NOMO-1 (cell line): Measurements from ENCODE around the gene DHODH.

ENCODE experiments used
- DNase-seq, 2 experiments: peaks; one replicate each; lab custom pipeline; 2025; ENCODE audit not compliant: unreplicated experiment in 2 of 2; lab: John Stamatoyannopoulos, UW

The DHODH gene

DNA sequence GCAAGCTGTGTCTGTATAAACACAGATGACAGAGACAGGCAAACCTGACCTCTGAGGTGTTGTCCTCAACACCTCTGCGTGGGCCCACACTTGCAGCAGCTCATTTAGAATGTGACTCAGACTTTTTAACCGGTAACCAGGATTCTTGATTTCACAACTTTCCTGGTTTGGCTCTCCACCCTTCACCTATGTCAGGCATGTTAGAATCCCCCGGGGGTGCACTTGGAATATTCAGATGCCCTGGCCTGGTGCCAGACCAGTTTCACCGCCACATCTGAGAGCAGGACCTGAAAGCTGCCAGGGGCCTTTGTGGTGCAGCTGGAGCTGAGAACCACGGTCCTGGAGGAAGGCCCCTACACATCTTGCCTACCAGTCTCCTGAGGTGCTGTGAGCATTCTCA lies 4.8 kb downstream of the DHODH start:
- DNase-seq: no peak

DNA sequence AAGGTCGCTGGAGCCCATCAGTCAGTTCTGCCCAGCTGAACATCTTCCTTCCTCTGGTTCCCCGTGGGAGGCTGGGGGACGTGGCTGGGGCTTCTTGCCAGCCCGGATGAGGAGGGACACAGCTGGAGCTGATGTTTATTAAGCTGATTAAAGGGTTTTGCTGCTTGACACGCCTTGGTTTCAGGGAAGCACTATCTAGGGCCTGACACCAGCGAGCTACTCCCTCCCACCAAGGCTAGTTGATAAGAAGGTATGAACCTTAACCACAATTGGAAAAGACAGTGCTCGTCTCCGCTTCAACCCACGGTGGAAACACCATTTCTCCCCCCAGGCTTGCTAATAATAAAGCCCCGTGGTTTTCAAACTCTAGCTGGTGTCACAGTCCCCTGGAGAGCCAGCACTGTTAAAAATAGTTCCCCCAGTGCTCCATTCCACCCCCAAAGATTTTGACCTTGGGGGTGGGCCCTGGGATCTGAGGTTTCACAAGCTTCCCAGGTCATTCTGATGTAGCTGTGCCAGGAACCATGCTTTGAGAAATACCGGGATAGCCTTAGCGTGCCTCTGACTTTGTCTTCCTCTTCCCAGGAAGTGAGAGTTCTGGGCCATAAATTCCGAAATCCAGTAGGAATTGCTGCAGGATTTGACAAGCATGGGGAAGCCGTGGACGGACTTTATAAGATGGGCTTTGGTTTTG lies 5.5 kb downstream of the DHODH start:
- DNase-seq: no peak

DNA sequence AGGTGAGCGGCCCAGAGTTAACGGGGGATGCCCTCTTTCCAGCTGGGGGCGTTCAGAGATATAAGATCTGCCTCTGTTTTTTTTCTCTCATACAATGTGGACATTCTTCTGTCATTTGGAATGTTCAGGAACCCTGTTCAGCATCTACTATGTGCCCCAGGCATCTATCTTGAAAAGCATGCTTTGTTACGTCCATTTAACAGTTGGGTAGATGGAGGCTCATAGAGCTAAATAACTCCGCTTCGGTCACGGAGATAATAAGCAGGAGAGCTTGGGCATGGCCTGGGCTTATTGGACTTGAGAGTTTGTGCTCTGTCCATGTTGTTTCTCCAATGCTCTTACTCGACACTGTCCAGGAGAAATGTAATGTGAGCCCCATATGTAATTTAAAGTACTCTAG lies 6.1 kb downstream of the DHODH start:
- DNase-seq: no peak

DNA sequence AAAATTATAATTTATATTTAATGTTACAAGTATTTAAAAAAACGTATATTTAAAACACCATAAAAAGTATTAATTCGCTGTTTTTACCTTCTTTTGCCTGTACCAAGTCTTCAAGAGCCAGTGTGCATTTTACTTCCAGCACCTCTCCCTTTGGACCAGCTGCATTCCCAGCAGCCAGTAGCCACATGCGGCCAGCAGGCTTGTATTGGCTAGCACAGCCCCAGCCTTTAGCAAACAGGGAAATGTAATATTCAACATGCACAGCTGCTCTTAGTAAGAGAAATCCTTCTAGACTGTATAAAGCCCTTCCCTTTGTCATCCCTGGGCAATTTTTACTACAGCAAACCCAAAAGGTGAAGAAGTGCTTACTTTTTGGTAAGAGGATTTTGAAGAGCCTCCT lies 6.6 kb downstream of the DHODH start:
- no peak for DNase-seq

DNA sequence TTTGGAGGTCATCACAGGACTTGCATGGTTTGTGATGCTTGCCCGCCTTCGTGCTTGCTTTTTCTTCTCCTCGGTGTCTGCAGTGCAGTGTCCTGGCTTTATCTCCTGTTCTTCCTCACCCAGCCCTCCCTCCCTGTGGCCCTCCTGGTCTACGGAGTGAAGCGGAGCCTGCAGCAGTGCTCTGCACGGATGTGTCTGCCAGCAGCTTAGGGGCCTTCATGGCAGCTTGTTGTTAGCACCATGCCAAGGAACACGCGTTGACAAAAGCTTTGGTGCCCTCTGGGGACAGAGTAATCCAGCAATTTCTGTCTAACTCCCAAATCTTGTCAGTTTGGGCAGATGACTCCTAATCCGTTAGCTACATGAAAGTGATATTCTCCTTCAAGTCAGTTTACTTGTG lies 9.9 kb downstream of the DHODH start:
- no peak for DNase-seq

DNA sequence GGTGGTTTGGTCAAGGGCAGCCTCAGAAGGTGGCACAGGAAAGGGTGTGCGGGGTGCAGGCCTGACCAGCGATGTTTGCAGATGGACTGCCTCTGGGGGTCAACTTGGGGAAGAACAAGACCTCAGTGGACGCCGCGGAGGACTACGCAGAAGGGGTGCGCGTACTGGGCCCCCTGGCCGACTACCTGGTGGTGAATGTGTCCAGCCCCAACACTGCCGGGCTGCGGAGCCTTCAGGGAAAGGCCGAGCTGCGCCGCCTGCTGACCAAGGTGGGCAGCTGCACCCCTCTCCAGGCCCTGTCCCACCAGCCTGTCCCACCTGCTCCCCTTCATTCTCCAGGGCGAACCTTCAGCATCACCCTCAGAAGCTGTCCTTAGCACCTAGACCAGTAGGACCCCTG lies 12.5 kb downstream of the DHODH start:
- DNase-seq: no peak

DNA sequence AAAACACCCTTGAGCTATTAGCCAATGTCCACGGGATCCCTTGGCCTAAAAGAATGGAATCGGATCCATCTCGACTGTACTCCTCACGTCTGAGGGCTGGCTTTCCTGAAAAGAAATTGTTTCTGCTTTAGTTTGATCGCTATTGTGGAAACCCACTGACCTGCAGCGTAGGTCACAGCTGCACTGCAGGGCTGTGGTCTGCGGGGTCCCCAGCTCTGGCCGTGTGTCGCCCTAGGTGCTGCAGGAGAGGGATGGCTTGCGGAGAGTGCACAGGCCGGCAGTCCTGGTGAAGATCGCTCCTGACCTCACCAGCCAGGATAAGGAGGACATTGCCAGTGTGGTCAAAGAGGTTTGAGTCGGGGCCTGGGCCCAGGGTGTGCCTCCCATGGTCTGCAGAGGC lies 13.6 kb downstream of the DHODH start:
- DNase-seq: no peak

DNA sequence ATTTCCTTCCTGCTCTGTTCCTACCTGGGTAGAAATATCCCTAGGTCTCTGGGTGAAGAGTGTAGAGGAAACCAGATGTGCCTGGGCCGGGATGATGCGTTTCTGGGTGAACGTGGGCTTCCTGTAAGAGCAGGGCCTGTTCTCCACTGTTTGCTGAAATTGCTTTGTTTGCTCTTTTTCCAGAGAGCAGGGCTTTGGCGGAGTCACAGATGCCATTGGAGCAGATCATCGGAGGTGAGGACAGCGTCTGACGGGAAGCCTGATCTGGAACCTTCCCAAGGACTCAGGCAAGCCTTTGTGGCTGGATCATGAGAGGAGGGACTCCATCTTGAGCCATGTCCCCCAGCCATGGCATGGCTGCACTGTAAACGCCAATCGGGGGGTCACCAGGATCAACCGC lies 15.4 kb downstream of the DHODH start:
- DNase-seq: no peak

DNA sequence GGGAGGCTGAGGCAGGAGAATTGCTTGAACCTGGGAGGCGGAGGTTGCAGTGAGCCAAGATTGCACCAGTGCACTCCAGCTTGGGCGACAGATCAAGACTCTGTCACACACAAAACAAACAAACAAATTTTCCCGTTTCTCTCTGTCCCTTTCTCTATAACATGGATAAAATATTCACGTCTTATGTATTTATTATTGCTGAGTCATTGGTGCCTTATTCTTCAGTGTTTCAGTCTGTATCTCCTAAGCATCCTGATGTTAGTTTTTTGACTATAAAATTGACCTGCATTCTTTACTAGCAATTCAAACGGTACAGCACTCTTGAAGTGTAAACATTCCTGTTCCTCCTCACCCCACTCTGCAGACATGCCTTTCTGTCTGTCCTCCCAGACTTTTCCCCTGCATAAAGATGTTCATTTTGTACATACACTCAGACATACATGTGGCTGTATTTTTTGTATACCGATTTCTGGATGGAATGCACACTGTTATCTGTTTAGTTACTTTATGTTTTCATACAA lies 16.4 kb downstream of the DHODH start:
- DNase-seq: no peak

DNA sequence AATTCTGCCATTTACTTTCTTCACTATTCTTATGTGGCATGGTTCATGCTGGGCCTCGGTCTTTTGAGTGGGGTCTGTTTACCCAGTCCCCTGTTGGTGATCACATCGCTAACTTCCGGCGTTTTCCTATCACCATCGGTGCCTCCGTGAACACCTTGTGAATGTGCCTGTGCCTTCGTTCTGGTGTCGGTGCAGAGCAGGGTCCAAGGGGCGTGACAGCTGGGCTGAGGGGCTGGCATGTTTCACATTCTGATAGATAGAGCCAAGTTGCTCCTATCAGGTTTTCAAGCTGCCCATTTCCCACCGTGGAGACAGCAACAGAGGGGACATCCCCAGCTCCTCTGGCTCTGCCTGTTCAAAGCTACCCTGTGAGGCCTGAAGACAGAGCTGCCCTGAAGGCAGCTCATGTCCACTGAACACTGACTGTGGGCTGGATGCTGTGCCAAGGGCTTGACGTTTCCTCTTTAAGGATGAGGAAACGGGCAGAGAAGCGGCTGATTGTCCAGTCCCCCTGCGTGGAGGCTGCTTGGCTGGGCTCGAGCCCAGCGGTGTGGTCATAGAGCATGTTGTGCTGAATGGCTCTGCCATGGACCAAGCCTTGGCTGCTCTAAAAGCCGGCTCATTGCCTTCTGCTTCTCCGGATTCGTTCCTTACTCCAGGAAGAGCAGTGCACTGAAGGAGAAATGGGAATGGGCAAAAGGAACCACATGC lies 17.0 kb downstream of the DHODH start:
- DNase-seq: no peak

DNA sequence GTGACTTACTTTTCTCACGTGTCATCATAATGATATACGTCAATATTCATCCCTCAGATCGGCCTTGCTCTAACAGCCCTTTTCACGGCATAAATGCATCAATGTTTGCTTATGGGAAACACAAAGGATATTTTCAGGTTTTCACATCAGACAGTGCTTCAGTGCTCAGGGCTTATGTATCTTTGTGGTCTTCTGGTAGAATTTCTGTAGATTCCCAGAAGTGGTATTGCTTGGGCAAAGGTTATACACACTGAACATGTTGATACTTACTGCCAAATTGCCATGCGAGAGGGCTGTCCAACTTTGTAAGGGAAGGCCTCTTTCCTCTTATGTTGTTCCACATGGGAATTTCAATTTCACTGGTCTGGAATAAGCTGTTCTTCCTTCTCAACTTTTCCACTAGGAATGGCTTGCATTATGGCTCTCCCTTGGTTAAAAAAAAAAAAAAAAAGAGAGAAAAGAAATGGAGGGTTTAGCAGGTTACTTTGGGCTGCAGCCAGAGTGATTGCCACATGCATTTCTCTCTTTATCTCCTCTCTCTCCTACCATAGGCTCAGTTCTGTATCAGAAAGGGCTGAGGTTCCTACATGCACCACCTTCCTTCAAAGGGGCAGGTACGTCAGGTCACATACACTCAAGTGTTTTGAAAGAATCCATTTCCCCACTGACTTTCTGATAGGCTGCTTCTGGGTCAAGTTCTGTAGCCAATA lies 19.3 kb downstream of the DHODH start:
- no peak for DNase-seq

DNA sequence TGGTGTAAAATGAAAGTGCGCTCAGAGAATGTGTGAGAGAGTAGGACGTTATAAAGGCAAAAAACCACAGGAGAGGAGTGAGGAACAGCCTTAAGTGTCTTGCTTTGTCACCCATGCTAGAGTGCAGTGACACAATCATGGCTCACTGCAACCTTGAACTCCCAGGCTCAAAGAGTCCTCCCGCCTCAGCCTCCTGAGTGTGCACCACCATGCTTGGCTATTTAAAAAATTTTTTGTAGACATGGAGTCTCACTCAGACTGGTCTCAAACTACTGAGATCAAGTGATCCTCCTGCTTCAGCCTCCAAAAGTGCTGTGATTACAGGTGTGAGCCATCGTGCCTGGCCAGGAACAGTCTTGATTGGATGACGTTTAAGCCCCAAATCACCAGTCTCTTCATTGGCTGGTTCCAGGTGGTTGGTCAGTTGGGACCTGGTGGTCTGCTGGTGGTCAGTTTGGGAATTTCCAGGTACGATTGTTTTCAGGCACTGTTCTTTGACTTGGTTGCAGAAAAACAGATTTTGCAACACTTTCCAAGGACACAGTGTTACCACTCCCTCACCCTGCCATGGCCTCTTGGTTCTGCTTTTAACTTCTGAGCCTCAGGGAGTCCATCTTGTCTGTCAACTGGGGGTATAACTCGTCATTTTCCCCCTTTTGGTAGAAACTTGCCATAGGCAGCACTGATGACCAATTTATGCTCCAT lies 21.2 kb downstream of the DHODH start:
- DNase-seq: no peak

DNA sequence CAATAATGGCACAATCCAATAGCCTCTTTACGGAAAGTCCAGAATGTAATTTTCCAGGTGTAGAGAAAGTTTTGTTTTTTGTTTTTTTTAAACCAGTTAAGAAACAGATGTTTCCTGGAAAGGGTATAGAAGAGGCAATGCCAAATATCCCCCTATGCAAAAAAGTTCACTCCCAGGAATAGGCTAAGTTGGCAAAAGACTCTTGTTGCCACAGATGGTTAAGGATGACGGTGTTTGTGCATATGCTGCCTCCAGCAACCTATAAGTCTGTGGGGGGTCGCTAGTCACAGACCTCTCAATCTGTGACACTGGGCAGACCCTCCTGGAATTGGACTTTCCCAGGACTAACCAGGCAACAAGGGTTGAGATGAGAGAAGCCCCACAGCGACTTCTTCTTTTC lies 24.9 kb downstream of the DHODH start:
- DNase-seq: no peak

DNA sequence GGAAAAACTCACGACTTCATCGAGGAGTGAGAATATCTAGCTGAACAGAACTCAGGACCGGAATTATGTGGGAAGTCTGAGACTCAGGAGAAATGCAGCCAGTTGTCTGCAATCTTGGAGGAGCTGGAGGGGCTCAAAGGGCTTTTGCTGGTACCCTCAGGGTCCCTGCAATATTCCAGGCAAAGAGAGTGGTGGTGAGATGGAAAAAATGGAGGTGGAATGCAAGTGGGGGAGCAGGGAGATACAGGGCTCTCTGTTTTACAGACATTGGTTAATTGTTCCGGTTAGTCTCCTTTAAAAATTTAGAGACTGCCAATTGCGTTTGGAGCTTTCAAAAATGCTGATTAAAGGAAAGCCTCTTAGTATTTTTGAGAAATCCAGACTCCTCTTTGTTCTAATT lies 27.6 kb downstream of the DHODH start:
- DNase-seq: no peak

DNA sequence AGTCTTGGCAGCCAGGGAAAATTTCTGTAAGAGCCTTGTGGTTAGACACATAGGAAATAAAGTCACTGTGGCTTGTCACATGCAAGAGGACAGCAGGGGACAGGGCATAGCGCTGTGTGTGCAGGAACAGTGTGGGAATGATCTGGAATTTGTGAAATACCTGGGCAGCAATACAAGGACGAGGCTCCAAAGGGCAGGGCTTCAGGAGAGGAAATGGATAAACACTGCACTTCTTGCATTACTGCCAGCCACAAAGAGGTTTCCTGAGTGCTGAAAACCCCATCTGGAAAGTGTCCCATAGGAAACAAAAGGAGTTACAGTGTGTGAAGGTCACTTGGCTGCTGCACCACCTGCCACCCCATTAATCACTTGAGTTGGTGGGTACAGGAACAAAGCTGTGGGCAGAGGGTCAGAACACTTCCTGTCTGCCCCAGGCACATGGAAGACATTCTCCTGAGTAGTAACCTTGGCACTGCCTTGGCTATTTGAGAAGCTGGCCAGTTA lies 33.7 kb downstream of the DHODH start:
- no peak for DNase-seq

DNA sequence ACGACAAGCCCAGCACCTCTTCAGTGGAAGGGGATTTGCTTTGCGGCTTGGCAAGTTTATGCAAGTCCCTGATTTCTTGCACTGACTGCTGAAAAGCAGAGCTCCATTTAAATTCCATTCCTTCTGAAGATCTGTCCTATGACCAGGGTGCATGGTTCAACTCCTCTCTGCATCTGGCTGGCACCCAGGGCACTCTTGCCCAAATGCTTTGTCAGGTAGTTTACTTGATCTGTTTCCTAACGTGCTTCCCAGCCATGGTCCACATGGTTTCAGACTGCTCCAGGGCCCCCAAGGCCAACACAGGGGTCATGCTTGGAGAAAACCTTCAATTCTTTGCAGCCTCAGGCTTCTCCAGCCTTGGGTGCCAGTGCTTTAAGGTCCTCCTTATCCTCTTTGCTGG lies 34.5 kb downstream of the DHODH start:
- no peak for DNase-seq

DNA sequence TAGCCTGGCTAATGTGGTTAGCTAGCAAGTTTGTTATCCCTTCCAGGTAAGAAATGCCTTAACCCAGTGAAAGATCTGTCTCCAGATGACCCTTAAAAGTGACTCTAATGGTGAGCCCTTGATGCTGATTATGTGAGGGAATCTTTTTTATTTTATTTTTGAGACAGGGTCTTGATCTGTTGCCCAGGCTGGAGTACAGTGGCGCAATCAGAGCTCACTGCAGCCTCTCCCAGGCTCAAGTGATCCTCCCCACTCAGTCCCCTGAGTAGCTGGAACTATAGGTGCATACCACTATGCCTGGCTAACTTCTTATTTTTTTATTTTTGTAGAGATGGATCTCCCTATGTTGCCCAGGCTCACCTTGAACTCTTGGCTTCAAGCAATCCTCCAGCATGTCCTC lies 35.0 kb downstream of the DHODH start:
- DNase-seq: no peak

DNA sequence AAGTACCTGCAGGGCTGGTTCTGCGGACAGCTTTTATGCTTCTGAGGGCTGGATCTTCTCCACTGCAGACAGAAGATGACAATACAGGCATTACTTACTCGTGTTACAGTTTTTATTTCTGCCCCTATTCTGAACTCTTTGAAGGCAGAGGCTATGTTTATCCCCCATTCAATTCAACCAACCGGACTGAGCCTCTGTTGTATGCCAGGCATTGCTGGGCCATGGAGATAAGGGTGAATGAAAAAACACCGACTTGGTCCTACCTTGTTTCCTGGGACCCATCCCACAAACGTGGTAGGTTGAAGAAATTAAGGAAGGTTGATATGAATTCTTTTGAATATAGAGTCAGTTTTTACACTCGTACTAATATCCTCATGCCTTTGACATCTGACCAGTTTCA lies 35.8 kb downstream of the DHODH start:
- DNase-seq: no peak

DNA sequence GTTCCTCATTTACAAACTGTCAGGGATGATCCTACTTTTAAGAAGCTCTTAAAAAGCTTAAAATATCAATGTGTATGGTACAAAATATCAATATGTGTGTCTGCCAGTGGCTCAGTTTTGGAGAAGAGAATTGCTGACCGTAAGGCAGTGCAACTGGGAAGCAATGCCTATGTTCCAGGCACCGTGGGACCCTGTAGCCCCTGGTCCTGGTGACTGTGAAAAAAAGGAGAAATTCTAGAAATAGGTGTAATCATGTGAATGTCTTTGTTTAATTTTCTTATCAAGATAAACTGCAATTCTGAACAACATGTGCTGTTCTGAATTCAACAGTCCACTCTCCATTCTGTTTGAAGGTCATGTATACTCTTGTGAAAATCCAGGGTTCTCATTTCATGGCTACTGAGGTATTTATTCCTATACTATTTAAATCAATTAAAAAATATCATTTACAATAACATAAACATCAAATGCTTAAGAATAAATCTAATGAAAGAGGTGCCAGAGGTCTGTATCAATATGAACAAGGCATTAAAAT lies 36.3 kb downstream of the DHODH start:
- no peak for DNase-seq

DNA sequence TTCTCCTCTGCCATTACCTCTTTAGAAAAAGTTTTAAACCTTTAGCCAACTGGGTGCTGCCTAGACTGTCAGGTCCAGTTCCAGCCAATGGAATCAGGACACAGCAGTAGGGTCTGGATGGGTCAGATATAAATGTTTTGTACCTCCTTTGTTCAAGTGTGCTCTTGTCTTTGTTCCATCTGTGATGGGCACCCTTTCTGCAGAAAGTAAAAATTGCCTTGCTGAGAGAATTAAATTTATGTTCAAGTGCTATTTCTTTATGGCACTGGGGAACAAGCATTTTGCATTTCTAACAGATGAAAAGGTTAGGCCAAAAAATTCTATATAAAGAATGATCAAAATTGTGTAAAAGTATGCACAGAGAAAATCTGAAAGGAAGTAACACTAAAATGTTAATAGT lies 40.6 kb downstream of the DHODH start:
- DNase-seq: no peak
